PC-3 (cell line): ENCODE results near the gene TMEM221. TPM values are rescaled to one million over a fixed set of nuclear protein-coding genes. Genes with fewer than 3 reads are reported as not detected.
"Not testable (repeated sequence)": the region's sequence is repeated elsewhere in the genome, so short reads cannot be mapped to it uniquely, and the experiment has no call there.

Experiments used
- ATAC-seq: fragments of 200-7000 bp; cut with Tn5 transposase; 2 replicates; pipeline ENCODE4 v1.9.1; 2020; ENCODE audit warnings: mild to moderate bottlenecking, moderate library complexity
- BruUV-seq: library from RNA; stranded (reverse); fragments of 400-500 nt; replicated peaks from 2 replicates; lab custom pipeline; 2021; lab: Mats Ljungman, UMichigan
- CTCF ChIA-PET: fragments of 300-600 bp; sonication (Branson Sonifier 250); formaldehyde crosslinking; loops from one replicate; lab custom pipeline; 2022; ENCODE audit warnings: antibody characterized with exemption; lab: Charles Lee
- POLR2A ChIA-PET: fragments of 300-600 bp; sonication (Branson Sonifier 250); formaldehyde crosslinking; loops from one replicate; lab custom pipeline; 2022; ENCODE audit warnings: antibody characterized with exemption; ENCODE audit not compliant: unreplicated experiment; lab: Charles Lee
- DNase-seq: peaks from one replicate; pipeline ENCODE4 v3.0.0-alpha.2; 2015
- H2AFZ ChIP-seq: fragments of 300-600 bp; sonication (generic); 2 replicates; pipeline ENCODE4 v1.6.0; 2016; ENCODE audit warnings: antibody characterized with exemption, low read length
- H3F3A ChIP-seq: fragments of 300-600 bp; sonication (generic); one replicate; pipeline ENCODE4 v1.6.0; 2017; ENCODE audit warnings: antibody characterized with exemption, low read length, control low read depth, mild to moderate bottlenecking; ENCODE audit not compliant: unreplicated experiment
- H3K27ac ChIP-seq: fragments of 300-600 bp; sonication (generic); 2 replicates; pipeline ENCODE4 v1.5.1; 2016; ENCODE audit warnings: mild to moderate bottlenecking, low read length
- H3K27me3 ChIP-seq: fragments of 300-600 bp; sonication (generic); 2 replicates; pipeline ENCODE4 v1.6.1; 2016; ENCODE audit warnings: low read length, mixed read lengths
- H3K36me3 ChIP-seq: fragments of 300-600 bp; sonication (generic); 2 replicates; pipeline ENCODE4 v1.6.1; 2016; ENCODE audit warnings: low read depth, mixed run types, low read length, mixed read lengths
- H3K4me1 ChIP-seq: fragments of 300-600 bp; sonication (generic); 2 replicates; pipeline ENCODE4 v1.5.1; 2016; ENCODE audit warnings: low read length; ENCODE audit not compliant: insufficient read depth
- H3K4me2 ChIP-seq: fragments of 300-600 bp; sonication (generic); 2 replicates; pipeline ENCODE4 v1.6.0; 2016; ENCODE audit warnings: low read length
- H3K4me3 ChIP-seq: fragments of 300-600 bp; sonication (generic); 2 replicates; pipeline ENCODE4 v1.5.1; 2016; ENCODE audit warnings: mild to moderate bottlenecking, low read length, mixed read lengths
- H3K79me2 ChIP-seq: fragments of 300-600 bp; sonication (generic); 2 replicates; pipeline ENCODE4 v1.6.1; 2017; ENCODE audit warnings: low read length, mixed read lengths
- H3K9ac ChIP-seq: fragments of 300-600 bp; sonication (generic); 2 replicates; pipeline ENCODE4 v1.6.0; 2016; ENCODE audit warnings: mild to moderate bottlenecking, low read length
- H3K9me2 ChIP-seq: fragments of 300-600 bp; sonication (generic); replicated peaks from 2 replicates; pipeline ENCODE4 v1.6.1; 2016; ENCODE audit warnings: mixed run types, low read length, mixed read lengths
- H3K9me3 ChIP-seq: fragments of 300-600 bp; sonication (generic); 2 replicates; pipeline ENCODE4 v1.6.1; 2016; ENCODE audit warnings: low read length, mixed read lengths
- H4K20me1 ChIP-seq: fragments of 300-600 bp; sonication (generic); 2 replicates; pipeline ENCODE4 v1.6.1; 2016; ENCODE audit warnings: low read length, mixed read lengths
- CTCF ChIP-seq: fragments of 300-600 bp; sonication (generic); conservative IDR thresholded peaks from 2 replicates; pipeline ENCODE4 v1.5.1; 2017; ENCODE audit warnings: antibody characterized with exemption, low read depth, mild to moderate bottlenecking, low read length
- EZH2 ChIP-seq: fragments of 300-600 bp; sonication (generic); IDR thresholded peaks from one replicate; pipeline ENCODE4 v1.6.1; 2017; ENCODE audit warnings: antibody characterized with exemption, mild to moderate bottlenecking, low read length; ENCODE audit not compliant: unreplicated experiment
- EZH2phosphoT487 ChIP-seq: fragments of 300-600 bp; sonication (generic); IDR thresholded peaks from 2 replicates; pipeline ENCODE4 v1.6.1; 2018; ENCODE audit warnings: mild to moderate bottlenecking, antibody characterized with exemption, low read length, borderline replicate concordance
- intact Hi-C: fragments of 100-400 bp; cut with micrococcal nuclease; formaldehyde crosslinking; loops from 2 replicates; pipeline ENCODE4 v1.9.0; 2023
- total RNA-seq: library from RNA; depleted of rRNA; stranded (reverse); fragments of >200 nt; gene quantifications from 2 replicates; pipeline ENCODE4 v1.2.3, GENCODE V29; 2014

TMEM221 gene
- total RNA-seq, 1 experiment from 2014 or later: 3.0 TPM

GRCh38 chr19:17481986-17482385 lies 33.5 kb upstream of the TMEM221 start:
- CTCF ChIA-PET: no interaction called here
- ATAC-seq (no peak), DNase-seq (no peak)
- Histone ChIP-seq H3K9ac (no peak overlapping the region), H4K20me1 (no peaks in the 10 kb centered on the region), H3K4me2 (no peak overlapping the region), H3K4me1 (no peaks in the 10 kb centered on the region), H3K36me3 (no peaks in the 10 kb centered on the region), H3K9me2 (no peaks in the 10 kb centered on the region), H3K27me3 (no peaks in the 10 kb centered on the region), H3F3A (no peaks in the 10 kb centered on the region), H2AFZ (no peak overlapping the region), H3K4me3 (no peak overlapping the region), H3K79me2 (no peaks in the 10 kb centered on the region), H3K9me3 (no peaks in the 10 kb centered on the region), H3K27ac (no peak overlapping the region)
- BruUV-seq: no TSS peak
- no peak for TF ChIP-seq EZH2phosphoT487
- intact Hi-C loops: no loop called here
- POLR2A ChIA-PET: no interaction called here

- no peak for ATAC-seq
- DNase-seq: no peak
- TF ChIP-seq EZH2: no peak
- no peak for TF ChIP-seq CTCF
- no peak for TF ChIP-seq EZH2phosphoT487
- Histone ChIP-seq H3K9me3 (no peaks in the 10 kb centered on the region), H3K27me3 (no peaks in the 10 kb centered on the region), H3K4me3 (no peak overlapping the region), H3K4me2 (no peak overlapping the region), H3K9ac (no peak overlapping the region), H3K4me1 (peaks cover 10% of the 10 kb centered on the region), H4K20me1 (no peaks in the 10 kb centered on the region), H2AFZ (no peak overlapping the region), H3F3A (no peaks in the 10 kb centered on the region), H3K36me3 (no peaks in the 10 kb centered on the region), H3K9me2 (no peaks in the 10 kb centered on the region), H3K79me2 (no peaks in the 10 kb centered on the region), H3K27ac (no peak overlapping the region)
- ChIA-PET CTCF (no interaction called here), POLR2A (no interaction called here)
- no TSS peak for BruUV-seq
- intact Hi-C loops: no loop called here
Measured at GRCh38 chr19:17479325-17479791, 30.9 kb upstream of the TMEM221 start.

- intact Hi-C loops: no loop called here
- ChIA-PET CTCF (no interaction called here), POLR2A (interaction anchor here (0.6 kb wide), 1 partner anchor 12 kb away, joined by 3 read pairs; no protein-coding TSS in a partner anchor)
- peaks cover 15% of the 10 kb centered on the region for H3K4me1 ChIP-seq
- peaks cover 7% of the 10 kb centered on the region; the same call in 1 of the 2 replicates for H3K79me2 ChIP-seq
- H3K4me3 ChIP-seq: no peak overlapping the region
- H3K4me2 ChIP-seq: peak overlapping the region; percentile 17; the same call in 1 of the 2 replicates
- no TSS peak for BruUV-seq
- TF ChIP-seq EZH2 (no peak), CTCF (no peak), EZH2phosphoT487 (no peak)
- H3K9me3 ChIP-seq: no peaks in the 10 kb centered on the region
- no peak overlapping the region for H2AFZ ChIP-seq
- no peaks in the 10 kb centered on the region for H3K27me3 ChIP-seq
- H3K27ac ChIP-seq: peak overlapping the region; percentile 44
- H3K9ac ChIP-seq: no peak overlapping the region
- H4K20me1 ChIP-seq: no peaks in the 10 kb centered on the region
- no peaks in the 10 kb centered on the region for H3F3A ChIP-seq
- ATAC-seq (peak; percentile 72), DNase-seq (peak; percentile 65)
- no peaks in the 10 kb centered on the region for H3K36me3 ChIP-seq
- no peaks in the 10 kb centered on the region for H3K9me2 ChIP-seq
Measured at GRCh38 chr19:17475541-17476115, 27.2 kb upstream of the TMEM221 start.

- POLR2A ChIA-PET: interaction anchor here (0.6 kb wide), 1 partner anchor 11 kb away, joined by 3 read pairs; no protein-coding TSS in a partner anchor
- H3F3A ChIP-seq, H3K9me2 ChIP-seq, H4K20me1 ChIP-seq, intact Hi-C loops, H2AFZ ChIP-seq, H3K27me3 ChIP-seq, BruUV-seq, H3K79me2 ChIP-seq, H3K9me3 ChIP-seq, H3K4me3 ChIP-seq, CTCF ChIA-PET, ATAC-seq, DNase-seq, H3K9ac ChIP-seq, H3K36me3 ChIP-seq: not testable (repeated sequence)
- peak overlapping the region; percentile 44 for H3K27ac ChIP-seq
- peak overlapping the region; percentile 17; the same call in 1 of the 2 replicates for H3K4me2 ChIP-seq
- peaks cover 15% of the 10 kb centered on the region for H3K4me1 ChIP-seq
Measured at GRCh38 chr19:17475011-17475540, 26.6 kb upstream of the TMEM221 start.
